Stromal cell of bone marrow (primary cell): ENCODE data around the gene DNAJC5.
A peak's percentile ranks its signal among the peaks of the same experiment; 100 is the strongest.
"Not testable (repeated sequence)": the region's sequence is repeated elsewhere in the genome, so short reads cannot be mapped to it uniquely, and the experiment has no call there.

Source experiments
- DNase-seq: peaks from one replicate; pipeline ENCODE4 v3.0.0-alpha.2; 2012; ENCODE audit warnings: low read depth

Gene DNAJC5, protein sequence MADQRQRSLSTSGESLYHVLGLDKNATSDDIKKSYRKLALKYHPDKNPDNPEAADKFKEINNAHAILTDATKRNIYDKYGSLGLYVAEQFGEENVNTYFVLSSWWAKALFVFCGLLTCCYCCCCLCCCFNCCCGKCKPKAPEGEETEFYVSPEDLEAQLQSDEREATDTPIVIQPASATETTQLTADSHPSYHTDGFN

DNA sequence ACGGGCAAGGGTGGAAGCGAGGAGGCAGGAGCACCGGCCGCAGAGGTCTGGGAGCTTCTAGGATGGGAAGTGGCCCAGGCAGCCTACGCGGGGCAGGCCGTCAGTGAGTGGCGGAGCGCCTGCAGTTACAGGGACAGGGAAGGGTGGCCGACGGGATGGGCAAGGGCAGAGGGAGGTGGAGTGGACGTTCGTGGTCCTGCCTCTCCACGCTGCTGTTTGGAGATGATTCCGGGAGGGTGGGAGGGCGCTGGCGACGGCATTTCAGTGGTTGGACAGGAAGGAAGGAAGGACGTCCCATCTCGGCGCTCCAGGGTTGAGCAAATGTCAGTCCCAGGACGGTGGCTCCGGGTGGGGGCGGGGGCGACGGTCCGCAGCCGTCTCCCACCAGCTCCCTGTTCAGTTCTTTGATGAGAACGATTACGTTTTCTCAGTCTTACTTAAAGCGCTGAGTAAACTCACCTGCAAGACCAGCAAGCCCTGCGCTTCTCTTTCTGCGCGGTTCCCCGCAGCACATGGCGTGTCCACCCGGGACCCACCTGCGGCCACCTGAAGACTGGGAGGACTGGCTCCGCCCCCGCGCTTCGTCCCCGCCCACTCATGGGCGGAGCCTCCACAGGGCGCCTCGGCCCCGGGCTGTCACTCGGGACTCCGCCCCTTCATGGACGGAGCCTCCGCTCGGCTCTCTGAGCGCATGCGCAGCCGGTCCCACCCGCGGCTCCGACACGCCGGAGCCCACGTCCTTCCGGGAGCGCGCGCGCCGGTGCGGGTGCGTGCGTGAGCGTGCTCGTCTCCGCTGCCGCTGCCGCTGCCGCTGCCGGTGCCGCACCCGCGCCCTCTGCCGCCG, at the start of gene DNAJC5:
Gene DNAJC5 (plus strand): TSS at position 769 of the 844 bp plus-strand sequence. CDS start 33,220 bp downstream, outside the sequence.
- DNase-seq = peak; percentile 81

DNA sequence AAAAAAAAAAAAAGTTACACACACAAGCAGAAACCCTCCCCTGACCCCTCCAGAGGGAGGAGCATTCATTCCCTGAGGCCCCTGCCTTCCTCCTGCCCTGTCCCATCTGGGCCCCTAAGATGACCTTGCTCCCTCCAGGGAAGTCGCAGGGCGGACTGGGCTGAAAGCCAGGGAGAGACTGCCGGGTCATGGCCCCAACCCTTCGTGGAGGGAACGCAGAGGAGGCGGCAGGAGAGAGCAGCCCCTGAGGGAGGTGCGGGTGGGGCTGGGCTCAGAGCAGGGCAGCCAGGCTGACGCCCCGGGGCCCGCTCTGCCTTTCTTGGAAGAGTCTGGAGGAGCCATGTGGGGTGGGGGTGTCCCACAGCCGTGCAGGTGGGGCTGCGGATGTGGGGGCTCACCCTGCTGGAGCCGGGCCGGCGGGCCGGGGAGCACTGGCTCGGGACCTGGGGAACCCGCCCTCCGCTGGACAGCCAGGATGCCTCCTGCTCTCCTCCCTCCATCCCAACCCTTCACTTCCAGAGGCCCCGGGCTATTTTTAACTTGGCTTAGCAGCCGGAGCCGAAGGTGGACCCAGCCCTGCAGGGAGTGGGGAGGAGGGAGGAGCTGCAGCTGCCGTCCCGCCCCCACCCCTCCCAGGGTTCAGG, 48.7 kb upstream of the DNAJC5 start:
- no peak for DNase-seq

- no peak for DNase-seq
Observed at GRCh38 chr20:63846888-63847236, 48.1 kb upstream of the DNAJC5 start.

- no peak for DNase-seq
Observed at GRCh38 chr20:63847237-63848002, 47.5 kb upstream of the DNAJC5 start.

DNA sequence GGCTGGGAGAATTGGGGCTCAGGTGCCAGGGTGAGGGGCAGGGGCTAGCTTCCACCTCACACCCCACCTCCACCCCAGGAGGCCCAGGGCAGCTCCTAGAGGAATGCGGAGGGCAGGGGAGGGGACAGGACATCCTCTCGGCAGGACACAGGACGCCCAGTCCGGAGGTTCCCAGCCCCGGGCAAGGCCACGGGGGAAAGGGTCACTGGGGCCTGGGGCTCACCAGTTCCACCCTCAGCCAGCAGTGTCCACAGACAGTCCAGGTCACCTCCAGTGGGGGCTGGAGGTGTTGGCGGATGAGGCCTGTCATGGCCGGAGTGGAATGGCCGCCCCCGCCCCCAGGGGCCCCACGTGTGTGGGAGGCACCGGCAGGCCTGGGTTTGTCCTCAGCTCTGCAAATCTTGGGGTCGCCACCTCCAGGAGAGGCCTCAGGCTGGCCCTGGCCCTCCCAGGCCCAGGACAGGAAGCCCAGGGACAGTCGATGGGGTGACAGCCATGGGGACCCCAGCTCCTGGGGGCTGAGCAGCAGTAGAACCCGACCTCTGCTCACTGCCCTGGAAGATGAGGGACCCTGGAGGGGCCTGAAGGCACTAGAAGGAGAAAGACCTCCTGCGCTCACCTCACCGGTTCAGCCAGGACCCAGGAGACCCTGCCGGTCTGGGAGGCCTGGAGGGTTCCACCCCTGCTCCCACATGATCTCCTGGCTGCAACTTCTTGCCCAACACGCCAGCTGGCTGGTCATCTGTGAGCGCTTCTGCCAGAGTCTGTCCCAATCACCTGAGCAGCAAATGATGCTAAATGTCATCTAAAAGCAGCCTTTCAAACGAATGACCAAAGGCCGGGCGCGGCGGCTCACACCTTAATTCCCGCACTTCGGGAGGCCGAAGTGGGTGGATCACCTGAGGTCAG, 46.7 kb upstream of the DNAJC5 start:
- no peak for DNase-seq

DNA sequence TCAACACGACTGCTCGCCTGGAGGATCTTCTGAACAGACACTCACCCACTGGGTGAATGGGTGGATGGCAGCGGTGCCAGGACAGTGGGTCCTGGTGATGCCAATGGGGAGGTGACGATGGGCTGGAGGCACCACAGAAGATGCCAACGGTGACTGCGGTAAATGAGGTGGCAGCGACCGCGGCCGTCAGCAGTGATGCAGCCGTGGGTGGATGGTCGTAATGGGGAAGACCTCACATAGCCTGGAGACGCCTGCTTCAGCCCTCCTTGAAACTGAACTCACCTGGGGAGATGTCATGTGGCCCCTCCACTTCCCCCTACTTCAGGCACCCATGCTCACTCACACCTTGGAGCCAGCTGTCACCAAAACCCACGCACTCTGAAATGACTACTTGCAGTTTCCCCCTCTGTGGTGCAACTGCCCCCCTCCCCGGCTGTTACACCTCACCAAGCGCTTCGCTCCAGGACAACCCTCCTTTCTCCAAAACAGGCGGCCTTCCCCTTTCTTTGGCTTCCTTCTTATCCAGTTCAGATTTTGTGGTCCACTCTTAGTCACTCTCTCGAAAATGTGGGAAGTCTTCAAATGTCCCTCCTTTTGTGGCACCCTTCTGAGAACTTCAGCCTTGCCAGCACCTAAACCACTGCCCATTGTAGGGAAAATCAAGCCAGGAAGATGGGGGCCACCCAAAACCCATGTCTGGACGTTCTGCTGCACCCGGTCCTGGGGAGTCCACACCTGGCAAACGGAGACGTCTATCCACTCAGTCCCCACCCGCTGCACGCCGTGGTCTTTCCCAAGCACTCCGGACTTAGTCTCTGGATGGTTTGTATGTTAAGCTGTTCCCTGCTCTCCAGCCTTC, 44.0 kb upstream of the DNAJC5 start:
- no peak for DNase-seq

DNA sequence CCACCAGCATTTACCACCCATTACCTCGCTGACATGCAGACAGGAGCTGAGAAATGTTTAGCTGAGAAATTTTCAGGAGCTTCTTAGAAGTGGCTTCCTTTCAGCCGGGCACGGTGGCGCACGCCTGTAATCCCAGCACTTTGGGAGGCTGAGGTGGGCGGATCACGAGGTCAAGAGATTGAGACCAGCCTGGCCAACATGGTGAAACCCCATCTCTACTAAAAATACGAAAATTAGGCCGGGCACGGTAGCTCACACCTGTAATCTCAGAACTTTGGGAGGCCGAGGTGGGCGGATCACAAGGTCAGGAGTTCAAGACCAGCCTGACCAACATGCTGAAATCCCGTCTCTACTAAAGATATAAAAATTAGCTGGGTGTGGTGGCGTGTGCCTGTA, 43.4 kb upstream of the DNAJC5 start:
- DNase-seq = not testable (repeated sequence)

DNA sequence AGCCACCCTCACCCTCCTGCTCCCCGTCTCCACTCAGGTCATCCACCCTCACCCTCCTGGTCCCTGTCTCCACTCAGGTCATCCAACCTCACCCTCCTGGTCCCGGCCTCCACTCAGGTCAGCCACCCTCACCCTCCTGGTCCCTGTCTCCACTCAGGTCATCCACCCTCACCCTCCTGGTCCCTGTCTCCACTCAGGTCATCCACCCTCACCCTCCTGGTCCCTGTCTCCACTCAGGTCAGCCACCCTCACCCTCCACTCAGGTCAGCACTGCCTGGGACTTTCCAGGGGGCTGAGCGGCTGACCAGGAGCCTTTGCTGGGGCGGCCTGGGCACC, 41.2 kb upstream of the DNAJC5 start:
- DNase-seq = not testable (repeated sequence)

GRCh38 chr20:63854069-63854765, 40.7 kb upstream of the DNAJC5 start:
- DNase-seq = no peak

- DNase-seq = no peak
Observed at GRCh38 chr20:63854766-63855362, 40.1 kb upstream of the DNAJC5 start.

DNA sequence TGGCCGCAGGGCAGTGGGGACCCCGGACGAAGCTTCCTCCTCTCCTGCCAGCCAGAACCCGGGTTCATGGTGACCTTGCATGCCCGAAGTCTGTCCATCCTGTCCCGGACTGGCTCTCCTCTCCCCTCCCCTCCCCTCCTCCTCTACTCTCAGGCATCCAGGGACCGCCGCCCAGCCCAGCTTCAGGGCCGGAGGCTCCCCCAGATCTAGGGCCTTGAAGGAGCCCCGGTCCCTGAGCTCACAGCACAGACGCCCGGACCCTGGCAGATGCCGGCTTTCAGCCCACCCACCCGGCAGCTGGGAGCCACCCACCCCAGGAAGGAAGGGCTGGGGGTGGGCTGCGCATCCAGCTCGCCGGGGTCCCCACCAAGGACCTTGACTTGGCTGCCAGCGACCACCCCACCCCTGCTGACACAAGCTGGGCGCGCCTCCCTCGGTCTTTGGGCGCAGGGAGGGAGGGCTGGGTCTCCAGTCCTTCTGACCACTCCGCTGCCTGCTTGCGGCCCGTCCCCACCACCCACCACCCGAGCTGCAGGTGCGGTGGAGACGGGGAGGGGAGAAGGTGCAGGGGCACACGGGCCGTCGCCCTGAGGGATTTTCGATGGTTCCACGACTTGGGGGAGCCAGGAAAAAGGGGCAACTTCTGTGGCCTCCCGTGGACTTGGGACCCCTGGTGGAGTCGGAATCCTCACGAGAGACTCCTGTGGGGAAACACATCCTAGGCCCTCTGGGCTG, 39.4 kb upstream of the DNAJC5 start:
- DNase-seq = no peak

DNA sequence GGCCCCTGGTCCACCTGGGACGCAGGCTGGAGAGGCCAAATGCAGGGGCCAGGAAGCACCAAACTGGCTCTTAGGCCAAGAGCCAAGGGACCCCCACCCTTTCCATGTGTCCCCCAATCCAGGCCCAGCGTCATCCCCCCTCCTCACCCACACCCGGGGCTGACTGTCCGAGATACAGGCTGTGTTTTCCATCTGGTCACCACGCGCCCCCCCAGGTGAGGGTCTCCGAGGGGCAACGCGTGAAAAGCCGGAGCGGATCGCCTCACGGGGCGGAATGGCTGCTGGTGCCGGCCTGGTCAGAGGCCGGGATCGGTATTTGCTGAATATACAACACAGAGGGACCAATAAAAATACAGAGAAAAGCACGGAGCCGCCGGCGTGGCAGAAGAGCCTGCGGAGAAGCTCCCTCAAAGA, 38.8 kb upstream of the DNAJC5 start:
- no peak for DNase-seq

- no peak for DNase-seq
Observed at GRCh38 chr20:63857764-63858392, 37.0 kb upstream of the DNAJC5 start.

DNA sequence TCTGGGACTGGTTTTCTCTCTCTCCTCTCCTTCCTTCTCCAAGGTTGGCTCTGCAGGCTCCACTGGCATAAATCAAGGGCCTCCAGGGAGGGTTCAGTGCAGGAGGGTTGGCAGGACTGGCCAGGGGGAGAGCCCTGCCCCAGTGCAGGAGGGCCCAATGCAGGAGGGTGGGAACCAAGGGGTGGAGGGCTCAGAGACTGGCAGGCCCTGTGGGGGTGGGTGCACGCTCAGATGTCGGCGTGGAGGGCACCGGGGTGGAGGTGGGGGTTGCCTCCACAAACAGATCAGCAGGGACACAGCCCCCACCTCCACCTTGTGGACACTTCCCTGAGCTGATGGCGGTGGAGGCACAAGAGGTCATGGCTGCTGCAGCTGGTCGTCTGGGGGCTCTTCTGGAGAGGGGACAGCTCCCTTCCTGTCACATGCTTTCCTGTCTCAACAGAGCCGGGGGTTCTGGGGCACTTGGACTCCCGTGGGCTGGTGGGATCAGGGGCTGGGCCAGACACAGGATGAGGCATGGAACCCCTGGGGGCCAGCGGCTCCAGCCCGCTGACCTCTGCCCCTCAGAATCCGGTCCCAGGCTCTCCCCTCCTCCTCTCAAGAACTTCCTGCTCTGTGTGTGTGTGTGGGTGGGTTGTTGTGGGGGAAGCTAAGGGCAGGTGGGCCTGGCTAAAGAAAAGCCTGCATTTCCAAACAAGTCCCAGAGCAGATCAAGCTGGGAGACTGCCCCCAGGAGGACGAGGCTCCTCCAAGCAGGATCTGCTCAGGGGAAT, 36.3 kb upstream of the DNAJC5 start:
- DNase-seq = no peak

DNA sequence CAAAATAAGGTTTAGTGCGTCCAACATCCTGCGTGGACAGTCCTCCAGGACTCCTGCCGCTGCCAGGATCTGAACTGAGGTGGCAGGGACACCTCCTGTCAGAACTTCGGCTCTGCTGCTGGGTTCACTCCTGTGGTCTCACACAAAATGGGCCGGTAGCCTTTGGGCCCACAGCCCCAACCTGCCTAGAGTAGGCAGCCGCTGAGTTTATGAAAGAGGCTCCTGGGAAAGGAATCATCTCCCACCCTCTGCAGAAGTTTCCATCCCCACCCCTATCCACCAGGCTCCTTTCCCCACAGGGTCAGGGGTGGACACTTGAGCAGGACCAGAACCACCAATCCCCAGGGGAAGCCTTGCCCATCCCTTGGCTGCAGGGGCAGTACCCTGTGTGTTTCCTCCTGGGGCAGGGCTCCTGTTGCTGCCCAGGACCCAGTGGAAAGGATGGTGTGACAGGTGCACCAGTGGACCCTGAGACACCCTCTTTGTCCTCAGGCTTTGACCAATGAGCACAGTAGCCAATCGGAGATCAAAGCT, 35.7 kb upstream of the DNAJC5 start:
- no peak for DNase-seq

- no peak for DNase-seq
Observed at GRCh38 chr20:63860325-63861051, 34.4 kb upstream of the DNAJC5 start.
